Epithelial cell of esophagus (primary cell): ENCODE measurements around the gene LRRTM3.
A peak's percentile ranks its signal among the peaks of the same experiment; 100 is the strongest.

Source experiments
- DNase-seq: peaks from one replicate; pipeline ENCODE4 v3.0.0; 2010; ENCODE audit warnings: low read depth
- H3K4me3 ChIP-seq: 2 replicates; pipeline ENCODE4 v1.5.1; 2011; ENCODE audit warnings: mild to moderate bottlenecking, low read length, control low read depth
- TF ChIP-seq, protein P1 (sequence below): IDR thresholded peaks from 2 replicates; pipeline ENCODE4 v1.5.1; 2011; ENCODE audit warnings: low read depth, mild to moderate bottlenecking, low read length, control low read depth, inconsistent platforms; ENCODE audit not compliant: insufficient read depth; ENCODE audit errors: missing control alignments

The LRRTM3 gene

DNA sequence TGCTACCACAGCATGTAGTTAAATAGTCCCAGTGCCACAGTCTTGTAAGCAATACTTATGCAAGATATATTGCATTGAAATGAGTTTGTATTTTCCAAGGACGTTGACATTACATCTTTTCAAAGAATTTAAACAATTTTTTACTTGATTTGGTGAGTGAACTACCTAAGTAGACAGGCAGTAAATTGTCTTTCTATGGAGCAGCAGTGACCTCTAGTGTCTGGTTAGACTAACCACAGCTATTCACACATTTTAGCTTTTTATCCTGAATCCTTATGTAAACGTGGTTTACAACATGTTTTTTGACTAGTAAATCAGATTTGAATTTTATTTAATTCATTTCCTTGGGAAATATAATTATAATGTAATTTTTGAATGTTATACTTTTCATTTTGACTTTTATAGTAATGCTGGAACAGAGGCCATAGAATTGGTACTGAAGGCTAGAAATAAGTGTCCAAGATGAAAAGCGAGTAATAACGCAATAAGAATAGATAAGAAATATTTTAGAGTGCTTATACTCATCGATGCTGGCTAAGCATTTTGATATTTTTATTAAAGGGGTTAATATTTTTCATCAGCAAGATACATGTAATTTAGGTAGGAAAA, 5.6 kb downstream of the LRRTM3 start:
- peak; percentile 67 for DNase-seq

GRCh38 chr10:66931949-66932343, 6.1 kb downstream of the LRRTM3 start:
- no peak for DNase-seq

More for the DNA sequence above, 5.6 kb downstream of the LRRTM3 start:
- TF ChIP-seq, protein P1, sequence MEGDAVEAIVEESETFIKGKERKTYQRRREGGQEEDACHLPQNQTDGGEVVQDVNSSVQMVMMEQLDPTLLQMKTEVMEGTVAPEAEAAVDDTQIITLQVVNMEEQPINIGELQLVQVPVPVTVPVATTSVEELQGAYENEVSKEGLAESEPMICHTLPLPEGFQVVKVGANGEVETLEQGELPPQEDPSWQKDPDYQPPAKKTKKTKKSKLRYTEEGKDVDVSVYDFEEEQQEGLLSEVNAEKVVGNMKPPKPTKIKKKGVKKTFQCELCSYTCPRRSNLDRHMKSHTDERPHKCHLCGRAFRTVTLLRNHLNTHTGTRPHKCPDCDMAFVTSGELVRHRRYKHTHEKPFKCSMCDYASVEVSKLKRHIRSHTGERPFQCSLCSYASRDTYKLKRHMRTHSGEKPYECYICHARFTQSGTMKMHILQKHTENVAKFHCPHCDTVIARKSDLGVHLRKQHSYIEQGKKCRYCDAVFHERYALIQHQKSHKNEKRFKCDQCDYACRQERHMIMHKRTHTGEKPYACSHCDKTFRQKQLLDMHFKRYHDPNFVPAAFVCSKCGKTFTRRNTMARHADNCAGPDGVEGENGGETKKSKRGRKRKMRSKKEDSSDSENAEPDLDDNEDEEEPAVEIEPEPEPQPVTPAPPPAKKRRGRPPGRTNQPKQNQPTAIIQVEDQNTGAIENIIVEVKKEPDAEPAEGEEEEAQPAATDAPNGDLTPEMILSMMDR: peak; percentile 81
- no peak overlapping the region for H3K4me3 ChIP-seq

GRCh38 chr10:66934711-66935110, 8.9 kb downstream of the LRRTM3 start:
- TF ChIP-seq, protein P1: no peak
- DNase-seq: no peak

More at GRCh38 chr10:66931949-66932343, 6.1 kb downstream of the LRRTM3 start:
- TF ChIP-seq, protein P1: no peak
- no peak overlapping the region for H3K4me3 ChIP-seq

DNA sequence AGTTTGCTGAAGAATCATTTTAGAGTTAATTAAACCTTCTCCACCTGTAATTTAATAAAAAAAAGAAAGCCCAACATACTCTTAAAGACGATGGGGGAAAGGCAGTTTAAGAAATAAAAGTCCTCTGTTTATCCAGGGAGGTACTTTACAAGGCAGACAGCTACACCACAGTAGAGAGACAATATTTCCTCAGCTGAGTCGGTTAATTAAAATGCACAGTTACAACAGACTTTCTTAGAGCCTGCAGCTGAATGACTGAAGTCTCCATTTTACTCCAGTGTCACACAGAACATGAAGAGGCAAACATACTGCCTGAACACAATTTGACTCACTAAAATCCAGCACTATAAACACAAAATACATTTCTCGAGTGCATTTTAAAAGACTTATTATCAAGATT, 15.1 kb downstream of the LRRTM3 start:
- no peak overlapping the region for H3K4me3 ChIP-seq
- TF ChIP-seq, protein P1: no peak
- no peak for DNase-seq

More at GRCh38 chr10:66934711-66935110, 8.9 kb downstream of the LRRTM3 start:
- no peak overlapping the region for H3K4me3 ChIP-seq

- no peak overlapping the region for H3K4me3 ChIP-seq
- DNase-seq: no peak
- TF ChIP-seq, protein P1: no peak
Measured at GRCh38 chr10:66941491-66941890, 15.7 kb downstream of the LRRTM3 start.

GRCh38 chr10:66942407-66942806, 16.6 kb downstream of the LRRTM3 start:
- H3K4me3 ChIP-seq: no peak overlapping the region
- TF ChIP-seq, protein P1: no peak
- DNase-seq: no peak

DNA sequence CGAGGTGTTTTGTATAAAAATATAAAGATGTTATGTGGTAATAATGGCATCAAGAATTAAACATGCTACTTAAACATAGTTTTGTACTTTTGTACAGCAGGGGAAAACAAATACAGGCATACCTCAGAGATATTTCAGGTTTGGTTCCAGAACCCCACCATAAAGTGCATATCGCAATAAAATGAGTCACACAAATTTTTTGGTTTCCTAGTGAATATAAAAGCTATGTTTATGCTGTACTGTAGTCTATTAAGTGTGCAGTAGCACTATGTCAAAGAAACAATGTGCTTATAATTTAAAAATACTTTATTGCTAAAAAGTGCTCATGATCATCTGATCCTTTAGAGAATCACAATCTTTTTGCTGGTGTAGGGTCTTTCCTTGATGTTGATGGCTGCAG, 17.8 kb downstream of the LRRTM3 start:
- DNase-seq: no peak
- TF ChIP-seq, protein P1: no peak
- no peak overlapping the region for H3K4me3 ChIP-seq
